Endothelial cell of umbilical vein (primary cell): ENCODE data around the gene PZP. TPM values are rescaled to one million over a fixed set of nuclear protein-coding genes. Genes with fewer than 3 reads are reported as not detected.
"Not testable (repeated sequence)": the region's sequence is repeated elsewhere in the genome, so short reads cannot be mapped to it uniquely, and the experiment has no call there.

Source experiments
- BruUV-seq: library from RNA; stranded (reverse); fragments of 400-500 nt; replicated peaks from 2 replicates; lab custom pipeline; 2021; lab: Mats Ljungman, UMichigan
- CTCF ChIA-PET: fragments of 300-600, 350-600 bp; sonication (Branson Sonifier 250); formaldehyde crosslinking; loops from one replicate; lab custom pipeline; 2021; ENCODE audit warnings: antibody characterized with exemption, inconsistent platforms; lab: Charles Lee
- POLR2A ChIA-PET: fragments of 300-600, 350-600 bp; sonication (Branson Sonifier 250); formaldehyde crosslinking; loops from one replicate; lab custom pipeline; 2021; ENCODE audit warnings: antibody characterized with exemption, inconsistent platforms; lab: Charles Lee
- DNase-seq: peaks from one replicate; pipeline ENCODE4 v3.0.0-alpha.2; 2011; ENCODE audit warnings: low read depth, low spot score
- FAIRE-seq: peaks from 2 replicates; lab custom pipeline; 2011; peaks lifted over from hg19 to GRCh38; lab: Jason Lieb, UNC
- H2AFZ ChIP-seq: 2 replicates; pipeline ENCODE4 v1.6.0; 2012; ENCODE audit warnings: low read depth, low read length, control low read depth, inconsistent platforms
- H3K27ac ChIP-seq: 2 replicates; pipeline ENCODE4 v1.5.1; 2011; ENCODE audit warnings: low read depth, mild to moderate bottlenecking, control low read depth, low read length, moderate library complexity; ENCODE audit not compliant: insufficient read depth
- H3K27me3 ChIP-seq, 2 experiments: 2 replicates each; pipeline versions ENCODE4 v1.6.0 to v1.6.1; 2011; ENCODE audit warnings: low read length in 2 of 2, mixed read lengths in 1 of 2; ENCODE audit not compliant: control insufficient read depth in 2 of 2, insufficient read depth in 2 of 2
- H3K36me3 ChIP-seq, 2 experiments: 2 replicates in 1 of 2; 3 replicates in 1 of 2; pipeline ENCODE4 v1.5.1; 2011; ENCODE audit warnings: low read length in 2 of 2, mild to moderate bottlenecking in 1 of 2, moderate library complexity in 1 of 2; ENCODE audit not compliant: control insufficient read depth in 2 of 2, insufficient read depth in 2 of 2; ENCODE audit errors: extremely low read depth in 1 of 2
- H3K4me1 ChIP-seq: 3 replicates; pipeline ENCODE4 v1.5.1; 2011; ENCODE audit warnings: mild to moderate bottlenecking, low read length; ENCODE audit not compliant: control insufficient read depth, insufficient read depth; ENCODE audit errors: extremely low read depth
- H3K4me2 ChIP-seq: 2 replicates; pipeline ENCODE4 v1.6.1; 2011; ENCODE audit warnings: low read length, control low read depth, mixed read lengths; ENCODE audit not compliant: insufficient read depth
- H3K4me3 ChIP-seq, 3 experiments: fragments of 200-600 bp in 1 of 3; sonication (generic), shearing (Covaris generic) in 1 of 3; replicated peaks in 1 of 3; 2 replicates each; pipeline ENCODE4 v1.5.1; 2011 to 2016; ENCODE audit warnings: control low read depth in 3 of 3, low read length in 3 of 3, mild to moderate bottlenecking in 2 of 3, inconsistent platforms in 1 of 3, low read depth in 1 of 3, moderate library complexity in 1 of 3; ENCODE audit not compliant: insufficient read depth in 1 of 3
- H3K79me2 ChIP-seq: 2 replicates; pipeline ENCODE4 v1.6.0; 2012; ENCODE audit warnings: low read length, inconsistent platforms; ENCODE audit not compliant: control insufficient read depth, insufficient read depth
- H3K9ac ChIP-seq: replicated peaks from 2 replicates; pipeline ENCODE3; 2011; ENCODE audit warnings: low read length, control low read depth; ENCODE audit not compliant: insufficient read depth; ENCODE audit errors: extremely low read depth
- H3K9me1 ChIP-seq: replicated peaks from 3 replicates; pipeline ENCODE4 v1.6.0; 2011; ENCODE audit warnings: mild to moderate bottlenecking, low read length; ENCODE audit not compliant: control insufficient read depth, insufficient read depth; ENCODE audit errors: extremely low read depth
- H3K9me3 ChIP-seq: replicated peaks from 2 replicates; pipeline ENCODE4 v1.5.1; 2012; ENCODE audit warnings: low read length, inconsistent platforms; ENCODE audit not compliant: control insufficient read depth, insufficient read depth
- H4K20me1 ChIP-seq: replicated peaks from 2 replicates; pipeline ENCODE3; 2011; ENCODE audit warnings: mild to moderate bottlenecking, low read length; ENCODE audit not compliant: control insufficient read depth, insufficient read depth; ENCODE audit errors: extremely low read depth
- EZH2 ChIP-seq: IDR thresholded peaks from 2 replicates; pipeline ENCODE4 v1.6.1; 2012; ENCODE audit warnings: borderline replicate concordance, low read depth, mild to moderate bottlenecking, moderate library complexity, low read length, inconsistent platforms; ENCODE audit not compliant: severe bottlenecking
- FOS ChIP-seq: IDR thresholded peaks from 2 replicates; pipeline ENCODE4 v1.6.1; 2011; ENCODE audit warnings: mild to moderate bottlenecking, low read length, moderate library complexity, borderline replicate concordance; ENCODE audit not compliant: insufficient read depth
- GATA2 ChIP-seq: IDR thresholded peaks from 2 replicates; pipeline ENCODE4 v1.7.0; 2011; ENCODE audit warnings: low read depth, mild to moderate bottlenecking, moderate library complexity, mixed read lengths, low read length; ENCODE audit not compliant: insufficient read length, insufficient read depth
- JUN ChIP-seq: IDR thresholded peaks from 2 replicates; pipeline ENCODE4 v1.6.1; 2011; ENCODE audit warnings: borderline replicate concordance, low read depth; ENCODE audit not compliant: insufficient read length, insufficient read depth
- MYC ChIP-seq: IDR thresholded peaks from one replicate; pipeline ENCODE4 v1.6.1; 2011; ENCODE audit warnings: mild to moderate bottlenecking, low read depth, low read length
- POLR2A ChIP-seq: IDR thresholded peaks from 2 replicates; pipeline ENCODE4 v1.6.1; 2012; ENCODE audit warnings: low read depth, mild to moderate bottlenecking, control low read depth, low read length
- POLR2AphosphoS5 ChIP-seq: IDR thresholded peaks from 2 replicates; pipeline ENCODE4 v1.6.1; 2012; ENCODE audit warnings: low read depth, mild to moderate bottlenecking, control low read depth, low read length, moderate library complexity; ENCODE audit not compliant: insufficient read depth
- dilution Hi-C: fragments of 300-500 bp; cut with MboI; formaldehyde crosslinking; loops from one replicate; pipeline ENCODE4 v1.15.0; 2019; ENCODE audit warnings: low sequenced_read_pairs; ENCODE audit not compliant: extremely low pct_ligation_motif_present
- intact Hi-C: fragments of 100-400 bp; cut with micrococcal nuclease; formaldehyde crosslinking; loops from one replicate; pipeline ENCODE4 v1.10.0; 2022
- polyA plus RNA-seq, 4 experiments: library from polyadenylated mRNA; depleted of rRNA in 3 of 4; stranded (reverse) in 3 of 4; unstranded in 1 of 4; fragments of >200 nt; gene quantifications; 2 replicates each; pipeline versions ENCODE4 v1.2.1 to v1.2.3, GENCODE V29; 2011 to 2012; ENCODE audit warnings: missing spikeins in 1 of 4
- total RNA-seq: library from RNA; stranded (reverse); gene quantifications from 2 replicates; pipeline ENCODE4 v1.2.3, GENCODE V29; 2021
- TF ChIP-seq, protein P1 (sequence below), 2 donors: IDR thresholded peaks; 1 replicate in 1 of 2; 2 replicates in 1 of 2; pipeline ENCODE4 v1.5.1; 2011; ENCODE audit warnings: low read length in 2 of 2, mild to moderate bottlenecking in 2 of 2, moderate library complexity in 2 of 2, control low read depth in 1 of 2, inconsistent platforms in 1 of 2, low read depth in 1 of 2; ENCODE audit not compliant: insufficient read depth in 1 of 2; ENCODE audit errors: extremely low read depth in 1 of 2
- TF ChIP-seq, protein P2 (sequence below): IDR thresholded peaks from 2 replicates; pipeline ENCODE4 v1.6.1; 2011; ENCODE audit not compliant: insufficient read depth, insufficient read length

Gene PZP
- total and polyA plus RNA-seq, 2 donors (not counting 3 experiments of a cell fraction or from before 2014, with no cell fraction given): 0.73 to 0.84 TPM

DNA sequence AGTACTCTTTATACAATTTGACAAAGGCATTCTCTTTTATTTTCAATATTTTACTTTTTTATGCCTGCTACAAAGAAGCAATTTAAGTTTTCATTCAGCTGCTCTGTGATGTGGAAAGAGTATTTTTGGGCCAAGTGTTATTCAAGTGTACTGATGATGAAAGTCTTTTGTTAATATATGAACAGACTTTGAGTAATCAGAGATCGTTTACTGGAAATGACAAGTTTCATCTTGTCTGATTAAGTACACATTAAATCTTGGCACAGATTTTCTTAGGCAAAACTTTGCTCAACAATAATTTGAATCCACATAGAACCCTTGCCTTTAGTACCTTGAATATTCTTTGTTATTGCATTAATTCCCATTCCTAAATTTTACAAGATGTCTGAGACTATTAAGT lies 13.3 kb upstream of the PZP start:
- CTCF ChIA-PET: no interaction called here
- Histone ChIP-seq H3K4me1 (no peaks in the 10 kb centered on the region), H3K9ac (no peak overlapping the region), H3K4me2 (no peak overlapping the region), H3K9me3 (no peaks in the 10 kb centered on the region), H4K20me1 (no peaks in the 10 kb centered on the region), H3K9me1 (no peaks in the 10 kb centered on the region), H3K27ac (no peak overlapping the region), H3K79me2 (no peaks in the 10 kb centered on the region), H3K36me3 (no peaks in the 10 kb centered on the region), H2AFZ (no peak overlapping the region), H3K4me3 (no peak overlapping the region), H3K27me3 (peaks cover 0 to 2% of the 10 kb centered on the region in 2 experiments)
- dilution Hi-C loops: no loop called here
- DNase-seq: no peak
- FAIRE-seq: no peak
- TF ChIP-seq FOS (no peak), GATA2 (no peak), POLR2AphosphoS5 (no peak), JUN (no peak), EZH2 (no peak), MYC (no peak), POLR2A (no peak)
- TF ChIP-seq, protein P1, sequence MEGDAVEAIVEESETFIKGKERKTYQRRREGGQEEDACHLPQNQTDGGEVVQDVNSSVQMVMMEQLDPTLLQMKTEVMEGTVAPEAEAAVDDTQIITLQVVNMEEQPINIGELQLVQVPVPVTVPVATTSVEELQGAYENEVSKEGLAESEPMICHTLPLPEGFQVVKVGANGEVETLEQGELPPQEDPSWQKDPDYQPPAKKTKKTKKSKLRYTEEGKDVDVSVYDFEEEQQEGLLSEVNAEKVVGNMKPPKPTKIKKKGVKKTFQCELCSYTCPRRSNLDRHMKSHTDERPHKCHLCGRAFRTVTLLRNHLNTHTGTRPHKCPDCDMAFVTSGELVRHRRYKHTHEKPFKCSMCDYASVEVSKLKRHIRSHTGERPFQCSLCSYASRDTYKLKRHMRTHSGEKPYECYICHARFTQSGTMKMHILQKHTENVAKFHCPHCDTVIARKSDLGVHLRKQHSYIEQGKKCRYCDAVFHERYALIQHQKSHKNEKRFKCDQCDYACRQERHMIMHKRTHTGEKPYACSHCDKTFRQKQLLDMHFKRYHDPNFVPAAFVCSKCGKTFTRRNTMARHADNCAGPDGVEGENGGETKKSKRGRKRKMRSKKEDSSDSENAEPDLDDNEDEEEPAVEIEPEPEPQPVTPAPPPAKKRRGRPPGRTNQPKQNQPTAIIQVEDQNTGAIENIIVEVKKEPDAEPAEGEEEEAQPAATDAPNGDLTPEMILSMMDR (IDR thresholded peaks at IDR 0.05; ENCODE audit: extremely low read depth in 1 of 2, insufficient read depth in 1 of 2, low read depth in 1 of 2, low read length in 2 of 2): no peak
- TF ChIP-seq, protein P2, sequence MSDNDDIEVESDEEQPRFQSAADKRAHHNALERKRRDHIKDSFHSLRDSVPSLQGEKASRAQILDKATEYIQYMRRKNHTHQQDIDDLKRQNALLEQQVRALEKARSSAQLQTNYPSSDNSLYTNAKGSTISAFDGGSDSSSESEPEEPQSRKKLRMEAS: no peak
- POLR2A ChIA-PET: no interaction called here
- intact Hi-C loops: no loop called here
- BruUV-seq: no TSS peak

DNA sequence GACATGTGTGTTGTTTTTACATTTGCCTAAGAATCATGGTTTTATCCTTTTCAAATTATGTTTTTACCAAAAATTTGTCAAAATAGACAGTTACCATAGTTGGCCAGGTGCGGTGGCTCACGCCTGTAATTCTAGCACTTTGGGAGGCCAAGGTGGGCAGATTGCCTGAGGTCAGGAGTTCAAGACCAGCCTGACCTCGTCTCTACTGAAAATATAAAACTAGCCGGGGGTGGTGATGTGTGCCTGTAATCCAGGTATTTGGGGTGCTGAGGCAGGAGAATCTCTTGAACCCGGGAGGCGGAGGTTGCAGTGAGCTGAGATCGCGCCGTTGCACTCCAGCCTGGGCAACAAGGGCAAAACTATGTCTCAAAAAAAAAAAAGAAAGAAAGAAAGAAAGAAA lies 12.8 kb upstream of the PZP start:
- intact Hi-C loops, BruUV-seq, H2AFZ ChIP-seq, CTCF ChIA-PET, H3K9me1 ChIP-seq, H3K9ac ChIP-seq, H3K27me3 ChIP-seq, dilution Hi-C loops, FAIRE-seq, H3K79me2 ChIP-seq, H3K4me1 ChIP-seq, POLR2A ChIA-PET, DNase-seq, H3K9me3 ChIP-seq, H3K4me3 ChIP-seq, H3K27ac ChIP-seq, H3K36me3 ChIP-seq, H4K20me1 ChIP-seq, H3K4me2 ChIP-seq: not testable (repeated sequence)
